A549 (cell line): ENCODE data around the gene CDH6. TPM values are rescaled to one million over a fixed set of nuclear protein-coding genes. Genes with fewer than 3 reads are reported as not detected.

Experiments used
- ATAC-seq, 2 experiments: fragments of 200-7000 bp in 1 of 2; fragments of >200 bp in 1 of 2; cut with Nextera tagmentation in 1 of 2; cut with Tn5 transposase in 1 of 2; 3 replicates each; pipeline versions ENCODE4 v1.8.0 to v1.9.1; 2018 to 2020; ENCODE audit warnings: mild to moderate bottlenecking in 1 of 2, moderate library complexity in 1 of 2
- CTCF ChIA-PET: fragments of 300-600 bp; sonication (Branson Sonifier 250); formaldehyde crosslinking; extraction: SDS; loops from one replicate; lab custom pipeline; 2021; ENCODE audit warnings: antibody characterized with exemption, inconsistent platforms; lab: Yijun Ruan, JAX
- POLR2A ChIA-PET: fragments of 350-600 bp; formaldehyde crosslinking; extraction: SDS; loops from one replicate; lab custom pipeline; 2021; ENCODE audit warnings: antibody characterized with exemption, inconsistent platforms; lab: Yijun Ruan, JAX
- DNase-seq, 2 experiments: peaks; one replicate each; pipeline versions ENCODE4 v3.0.0 to v3.0.0-alpha.2; 2011 to 2016; ENCODE audit warnings: low read depth in 1 of 2, low spot score in 1 of 2
- FAIRE-seq: peaks from 2 replicates; lab custom pipeline; 2011; peaks lifted over from hg19 to GRCh38; lab: Jason Lieb, UNC
- H3K27ac ChIP-seq, 2 experiments: fragments of >200 bp; sonication (Bioruptor Twin); formaldehyde crosslinking; 3 replicates each; pipeline ENCODE4 v1.5.1; 2016 to 2017
- H3K4me1 ChIP-seq: fragments of >200 bp; sonication (Bioruptor Twin); formaldehyde crosslinking; 3 replicates; pipeline ENCODE4 v1.6.1; 2016
- H3K4me2 ChIP-seq: fragments of >200 bp; sonication (Bioruptor Twin); formaldehyde crosslinking; 3 replicates; pipeline ENCODE4 v1.6.1; 2016
- H3K4me3 ChIP-seq: fragments of >200 bp; sonication (Bioruptor Twin); formaldehyde crosslinking; 3 replicates; pipeline ENCODE4 v1.5.1; 2016
- H3K9me3 ChIP-seq: fragments of >200 bp; sonication (Bioruptor Twin); formaldehyde crosslinking; 3 replicates; pipeline ENCODE4 v1.6.1; 2016
- CEBPB ChIP-seq, 2 experiments: fragments of >200 bp in 1 of 2; sonication (Bioruptor Twin) in 1 of 2; formaldehyde crosslinking in 1 of 2; IDR thresholded peaks; 2 replicates each; pipeline ENCODE4 v1.6.1; 2012 to 2016
- EHMT2 ChIP-seq: fragments of 200-600 bp; sonication (generic); IDR thresholded peaks from 2 replicates; pipeline ENCODE4 v1.6.1; 2016; ENCODE audit warnings: antibody characterized with exemption, low read depth, mild to moderate bottlenecking, moderate library complexity
- ESRRA ChIP-seq: fragments of 150-350 bp; IDR thresholded peaks from 2 replicates; pipeline ENCODE4 v1.6.1; 2014; ENCODE audit warnings: mild to moderate bottlenecking, low read length, borderline replicate concordance
- FOSB ChIP-seq: fragments of 250-450 bp; sonication (Bioruptor Pico); IDR thresholded peaks from 2 replicates; pipeline ENCODE4 v1.5.0; 2020; ENCODE audit warnings: mild to moderate bottlenecking, moderate library complexity
- FOXS1 ChIP-seq: fragments of 250-450 bp; sonication (Bioruptor Pico); IDR thresholded peaks from 2 replicates; pipeline ENCODE4 v1.5.0; 2020; ENCODE audit warnings: mild to moderate bottlenecking, moderate library complexity
- GATA3 ChIP-seq: IDR thresholded peaks from 2 replicates; pipeline ENCODE4 v1.6.1; 2012; ENCODE audit warnings: borderline replicate concordance
- HES2 ChIP-seq: fragments of >200 bp; sonication (Bioruptor Twin); formaldehyde crosslinking; IDR thresholded peaks from 2 replicates; pipeline ENCODE4 v1.6.1; 2016
- MAFK ChIP-seq: fragments of 450-650 bp; IDR thresholded peaks from 2 replicates; pipeline ENCODE4 v1.6.1; 2014; ENCODE audit not compliant: partially characterized antibody
- MAX ChIP-seq: IDR thresholded peaks from 2 replicates; pipeline ENCODE4 v1.6.1; 2012
- MAZ ChIP-seq: fragments of 150-350 bp; IDR thresholded peaks from 2 replicates; pipeline ENCODE4 v1.6.1; 2014; ENCODE audit warnings: antibody characterized with exemption, low read depth, low read length, borderline replicate concordance
- MYC ChIP-seq: IDR thresholded peaks from 2 replicates; pipeline ENCODE4 v1.6.1; 2012; ENCODE audit warnings: mild to moderate bottlenecking, inconsistent platforms, low read length, improper control_type of control experiment, borderline replicate concordance
- NFE2L2 ChIP-seq: fragments of 150-350 bp; conservative IDR thresholded peaks from 2 replicates; pipeline ENCODE4 v1.6.1; 2014; ENCODE audit warnings: low read length
- NR3C1 ChIP-seq: fragments of >200 bp; sonication (Bioruptor Twin); formaldehyde crosslinking; IDR thresholded peaks from 3 replicates; pipeline ENCODE4 v1.6.1; 2017
- RAD21 ChIP-seq, 2 experiments: fragments of >200 bp in 1 of 2; sonication (Bioruptor Twin) in 1 of 2; formaldehyde crosslinking in 1 of 2; IDR thresholded peaks in 1 of 2; conservative IDR thresholded peaks in 1 of 2; 2 replicates in 1 of 2; 3 replicates in 1 of 2; pipeline ENCODE4 v1.6.1; 2012 to 2018; ENCODE audit warnings: inconsistent platforms in 1 of 2
- RFX5 ChIP-seq: fragments of 450-650 bp; IDR thresholded peaks from 2 replicates; pipeline ENCODE4 v1.7.1; 2014; ENCODE audit warnings: antibody characterized with exemption, mild to moderate bottlenecking, moderate library complexity
- RNF2 ChIP-seq: fragments of 200-600 bp; sonication (generic); IDR thresholded peaks from 2 replicates; pipeline ENCODE4 v1.6.1; 2016; ENCODE audit warnings: low read depth, mild to moderate bottlenecking, antibody characterized with exemption, moderate library complexity, borderline replicate concordance
- SMC3 ChIP-seq: fragments of >200 bp; sonication (Bioruptor Twin); formaldehyde crosslinking; IDR thresholded peaks from 3 replicates; pipeline ENCODE4 v1.6.1; 2018; ENCODE audit warnings: inconsistent platforms
- SREBF2 ChIP-seq: fragments of 450-650 bp; IDR thresholded peaks from 2 replicates; pipeline ENCODE4 v1.6.1; 2014; ENCODE audit warnings: mild to moderate bottlenecking, moderate library complexity
- ZSCAN20 ChIP-seq: fragments of 250-450 bp; sonication (Bioruptor Pico); IDR thresholded peaks from 2 replicates; pipeline ENCODE4 v1.8.0; 2022; ENCODE audit warnings: mild to moderate bottlenecking, moderate library complexity
- WGBS: methylation state at CpG from one replicate; pipeline ENCODE4 v1.1.6; 2017; ENCODE audit errors: missing lambda C conversion rate; 5-methylcytosine and 5-hydroxymethylcytosine counted together
- polyA plus RNA-seq, 4 experiments: library from polyadenylated mRNA; depleted of rRNA in 3 of 4; stranded (reverse); fragments of >200 nt; fragmentation: RNase III in 1 of 4; extraction: RNeasy Plus Mini Kit Qiagen cat#74134 plus additional on column Dnase treatment in 1 of 4; gene quantifications; 2 replicates in 3 of 4; 3 replicates in 1 of 4; pipeline ENCODE4 v1.2.3, GENCODE V29; 2011 to 2017
- TF ChIP-seq, protein P1 (sequence below): fragments of 450-650 bp; IDR thresholded peaks from 2 replicates; pipeline ENCODE4 v1.6.1; 2014; ENCODE audit warnings: antibody characterized with exemption
- TF ChIP-seq, protein P2 (sequence below): fragments of >200 bp; sonication (Bioruptor Twin); formaldehyde crosslinking; IDR thresholded peaks from 3 replicates; pipeline ENCODE4 v1.5.1; 2016
- TF ChIP-seq, protein P3 (sequence below): fragments of 150-350 bp; IDR thresholded peaks from 2 replicates; pipeline ENCODE4 v1.6.1; 2014; ENCODE audit warnings: low read depth, mild to moderate bottlenecking, low read length

CDH6 gene
- polyA plus RNA-seq, 2 of the 4 experiments (the other 2 are of a cell fraction) = 0.25 to 0.61 TPM

GRCh38 chr5:31232273-31232888 is 38.9 kb downstream of the CDH6 start:
- Histone ChIP-seq H3K9me3 (no peaks in the 10 kb centered on the region), H3K4me3 (no peak overlapping the region), H3K4me2 (no peak overlapping the region)
- ATAC-seq (peak; percentile 73 to 90; a peak in 5 of 6 replicates), DNase-seq (peak; percentile 49 to 56), FAIRE-seq (no peak)
- POLR2A ChIA-PET = no interaction called here
- WGBS = 2% methylated on average over 4 of the region's 4 CpGs
- peak; percentile 53 for TF ChIP-seq SMC3
- peak; percentile 68 to 74; a peak in 4 of 5 replicates for TF ChIP-seq RAD21 (conservative IDR thresholded peaks at IDR 0.05 in 1 of 2, IDR thresholded peaks at IDR 0.05 in 1 of 2)
- TF ChIP-seq SREBF2 = no peak
- TF ChIP-seq, protein P1, sequence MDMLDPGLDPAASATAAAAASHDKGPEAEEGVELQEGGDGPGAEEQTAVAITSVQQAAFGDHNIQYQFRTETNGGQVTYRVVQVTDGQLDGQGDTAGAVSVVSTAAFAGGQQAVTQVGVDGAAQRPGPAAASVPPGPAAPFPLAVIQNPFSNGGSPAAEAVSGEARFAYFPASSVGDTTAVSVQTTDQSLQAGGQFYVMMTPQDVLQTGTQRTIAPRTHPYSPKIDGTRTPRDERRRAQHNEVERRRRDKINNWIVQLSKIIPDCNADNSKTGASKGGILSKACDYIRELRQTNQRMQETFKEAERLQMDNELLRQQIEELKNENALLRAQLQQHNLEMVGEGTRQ = no peak
- no peak for TF ChIP-seq MAFK
- no peak for TF ChIP-seq RNF2
- TF ChIP-seq, protein P2, sequence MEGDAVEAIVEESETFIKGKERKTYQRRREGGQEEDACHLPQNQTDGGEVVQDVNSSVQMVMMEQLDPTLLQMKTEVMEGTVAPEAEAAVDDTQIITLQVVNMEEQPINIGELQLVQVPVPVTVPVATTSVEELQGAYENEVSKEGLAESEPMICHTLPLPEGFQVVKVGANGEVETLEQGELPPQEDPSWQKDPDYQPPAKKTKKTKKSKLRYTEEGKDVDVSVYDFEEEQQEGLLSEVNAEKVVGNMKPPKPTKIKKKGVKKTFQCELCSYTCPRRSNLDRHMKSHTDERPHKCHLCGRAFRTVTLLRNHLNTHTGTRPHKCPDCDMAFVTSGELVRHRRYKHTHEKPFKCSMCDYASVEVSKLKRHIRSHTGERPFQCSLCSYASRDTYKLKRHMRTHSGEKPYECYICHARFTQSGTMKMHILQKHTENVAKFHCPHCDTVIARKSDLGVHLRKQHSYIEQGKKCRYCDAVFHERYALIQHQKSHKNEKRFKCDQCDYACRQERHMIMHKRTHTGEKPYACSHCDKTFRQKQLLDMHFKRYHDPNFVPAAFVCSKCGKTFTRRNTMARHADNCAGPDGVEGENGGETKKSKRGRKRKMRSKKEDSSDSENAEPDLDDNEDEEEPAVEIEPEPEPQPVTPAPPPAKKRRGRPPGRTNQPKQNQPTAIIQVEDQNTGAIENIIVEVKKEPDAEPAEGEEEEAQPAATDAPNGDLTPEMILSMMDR = peak; percentile 69
- TF ChIP-seq HES2 = no peak
- TF ChIP-seq, all 56 proteins: peak for 3
- no peak overlapping the region for H3K27ac ChIP-seq
- CTCF ChIA-PET = interaction anchor here (0.6 to 2.4 kb wide), 16 partner anchors 9 to 1373 kb away, joined by 3 to 18 read pairs (median 4); no protein-coding TSS in a partner anchor
- no peaks in the 10 kb centered on the region for H3K4me1 ChIP-seq

GRCh38 chr5:31235381-31235780 is 41.9 kb downstream of the CDH6 start:
- Histone ChIP-seq H3K4me1 (no peaks in the 10 kb centered on the region), H3K4me3 (no peak overlapping the region), H3K4me2 (no peak overlapping the region), H3K9me3 (no peaks in the 10 kb centered on the region), H3K27ac (no peak overlapping the region)
- ChIA-PET CTCF (no interaction called here), POLR2A (no interaction called here)
- no peak for ATAC-seq
- FAIRE-seq = no peak
- no peak for DNase-seq
- TF ChIP-seq RFX5 (no peak), NR3C1 (no peak), CEBPB (IDR thresholded peaks at IDR 0.05) (no peak), MYC (no peak)
- TF ChIP-seq, protein P2 = no peak
- whole genome bisulfite sequencing = 37% methylated on average over 3 of the region's 3 CpGs

DNA sequence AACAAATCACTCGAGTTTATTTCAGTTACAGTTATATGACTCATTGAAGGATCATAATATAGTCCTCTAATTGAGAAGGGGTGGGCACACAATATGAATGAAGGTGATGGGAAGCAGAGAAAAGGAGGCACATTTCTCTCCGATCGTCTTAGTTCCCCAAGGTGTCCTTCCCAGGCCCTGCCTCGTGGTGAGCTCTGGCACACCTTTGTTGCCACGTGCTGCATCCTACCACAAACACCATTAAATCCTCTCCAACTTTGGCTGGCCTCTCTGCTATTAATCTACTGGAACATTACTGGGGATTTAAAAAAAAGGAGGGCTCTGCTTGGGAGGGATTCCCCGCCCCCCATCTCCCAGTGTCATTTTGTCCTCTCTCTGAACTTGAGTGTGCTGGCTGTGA is 42.9 kb downstream of the CDH6 start:
- Histone ChIP-seq H3K9me3 (no peaks in the 10 kb centered on the region), H3K4me1 (no peaks in the 10 kb centered on the region), H3K27ac (no peak overlapping the region), H3K4me3 (no peak overlapping the region), H3K4me2 (no peak overlapping the region)
- no peak for FAIRE-seq
- DNase-seq = no peak
- WGBS = 58% methylated on average over 6 of the region's 6 CpGs
- no peak for ATAC-seq
- ChIA-PET CTCF (no interaction called here), POLR2A (no interaction called here)
- TF ChIP-seq FOSB (CRISPR knock-in tag) (no peak), ZSCAN20 (CRISPR knock-in tag) (no peak), ESRRA (no peak), SMC3 (no peak), FOXS1 (CRISPR knock-in tag) (no peak), EHMT2 (no peak), GATA3 (no peak), MAX (no peak), MAFK (no peak), NFE2L2 (no peak), MAZ (no peak)
- TF ChIP-seq, protein P3, sequence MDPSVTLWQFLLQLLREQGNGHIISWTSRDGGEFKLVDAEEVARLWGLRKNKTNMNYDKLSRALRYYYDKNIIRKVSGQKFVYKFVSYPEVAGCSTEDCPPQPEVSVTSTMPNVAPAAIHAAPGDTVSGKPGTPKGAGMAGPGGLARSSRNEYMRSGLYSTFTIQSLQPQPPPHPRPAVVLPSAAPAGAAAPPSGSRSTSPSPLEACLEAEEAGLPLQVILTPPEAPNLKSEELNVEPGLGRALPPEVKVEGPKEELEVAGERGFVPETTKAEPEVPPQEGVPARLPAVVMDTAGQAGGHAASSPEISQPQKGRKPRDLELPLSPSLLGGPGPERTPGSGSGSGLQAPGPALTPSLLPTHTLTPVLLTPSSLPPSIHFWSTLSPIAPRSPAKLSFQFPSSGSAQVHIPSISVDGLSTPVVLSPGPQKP = no peak
- TF ChIP-seq, all 56 proteins: peak for 0
